Measurements from ENCODE around the gene MRGPRX4. TPM values are rescaled to one million over a fixed set of nuclear protein-coding genes. Genes with fewer than 3 reads are reported as not detected.

The MRGPRX4 gene
- total RNA-seq, 1 donor from 2014 or later, result not detected

- Histone ChIP-seq H3K27me3 (ENCODE audit: control insufficient read depth, insufficient read depth, low read length) (no peaks in the 10 kb centered on the region), H3K4me3 (ENCODE audit: low read depth, low read length) (no peak overlapping the region), H3K36me3 (ENCODE audit: control insufficient read depth, insufficient read depth, low read length) (no peaks in the 10 kb centered on the region)
- peak; percentile 49 for TF ChIP-seq CTCF (IDR thresholded peaks at IDR 0.05; ENCODE audit: insufficient read depth, low read length, poor library complexity, severe bottlenecking)
- no peak for DNase-seq (ENCODE audit: low read depth)
These were observed 31.1 kb downstream of the MRGPRX4 start for GRCh38 chr11:18203723-18204122.

GRCh38 chr11:18204220-18204619 lies 31.6 kb downstream of the MRGPRX4 start:
- no peak overlapping the region for H3K4me3 ChIP-seq (ENCODE audit: low read depth, low read length)
- no peaks in the 10 kb centered on the region for H3K36me3 ChIP-seq (ENCODE audit: control insufficient read depth, insufficient read depth, low read length)
- H3K27me3 ChIP-seq (ENCODE audit: control insufficient read depth, insufficient read depth, low read length), result peaks cover 5% of the 10 kb centered on the region
- DNase-seq (ENCODE audit: low read depth), result no peak
- no peak for TF ChIP-seq CTCF (IDR thresholded peaks at IDR 0.05; ENCODE audit: insufficient read depth, low read length, poor library complexity, severe bottlenecking)

- peaks cover 6% of the 10 kb centered on the region for H3K27me3 ChIP-seq (ENCODE audit: control insufficient read depth, insufficient read depth, low read length)
- TF ChIP-seq CTCF (IDR thresholded peaks at IDR 0.05; ENCODE audit: insufficient read depth, low read length, poor library complexity, severe bottlenecking), result no peak
- no peaks in the 10 kb centered on the region for H3K36me3 ChIP-seq (ENCODE audit: control insufficient read depth, insufficient read depth, low read length)
- H3K4me3 ChIP-seq (ENCODE audit: low read depth, low read length), result no peak overlapping the region
- DNase-seq (ENCODE audit: low read depth), result no peak
These were observed 32.1 kb downstream of the MRGPRX4 start for GRCh38 chr11:18204771-18205170.

GRCh38 chr11:18209058-18209457 lies 36.4 kb downstream of the MRGPRX4 start:
- Histone ChIP-seq H3K4me3 (ENCODE audit: low read depth, low read length) (no peak overlapping the region), H3K27me3 (ENCODE audit: control insufficient read depth, insufficient read depth, low read length) (peaks cover 8% of the 10 kb centered on the region), H3K36me3 (ENCODE audit: control insufficient read depth, insufficient read depth, low read length) (no peaks in the 10 kb centered on the region)
- DNase-seq (ENCODE audit: low read depth), result no peak
- TF ChIP-seq CTCF (IDR thresholded peaks at IDR 0.05; ENCODE audit: insufficient read depth, low read length, poor library complexity, severe bottlenecking), result no peak

- no peak for TF ChIP-seq CTCF (IDR thresholded peaks at IDR 0.05; ENCODE audit: insufficient read depth, low read length, poor library complexity, severe bottlenecking)
- H3K4me3 ChIP-seq (ENCODE audit: low read depth, low read length), result no peak overlapping the region
- H3K27me3 ChIP-seq (ENCODE audit: control insufficient read depth, insufficient read depth, low read length), result no peaks in the 10 kb centered on the region
- no peak for DNase-seq (ENCODE audit: low read depth)
- H3K36me3 ChIP-seq (ENCODE audit: control insufficient read depth, insufficient read depth, low read length), result no peaks in the 10 kb centered on the region
These were observed 48.7 kb downstream of the MRGPRX4 start for GRCh38 chr11:18221274-18221876.

GRCh38 chr11:18222814-18223421 lies 50.3 kb downstream of the MRGPRX4 start:
- Histone ChIP-seq H3K4me3 (ENCODE audit: low read depth, low read length) (no peak overlapping the region), H3K36me3 (ENCODE audit: control insufficient read depth, insufficient read depth, low read length) (no peaks in the 10 kb centered on the region), H3K27me3 (ENCODE audit: control insufficient read depth, insufficient read depth, low read length) (no peaks in the 10 kb centered on the region)
- DNase-seq (ENCODE audit: low read depth), result no peak
- no peak for TF ChIP-seq CTCF (IDR thresholded peaks at IDR 0.05; ENCODE audit: insufficient read depth, low read length, poor library complexity, severe bottlenecking)

All from kidney epithelial cell (primary cell).